ENCODE results near the gene IGLON5.

The IGLON5 gene

DNA sequence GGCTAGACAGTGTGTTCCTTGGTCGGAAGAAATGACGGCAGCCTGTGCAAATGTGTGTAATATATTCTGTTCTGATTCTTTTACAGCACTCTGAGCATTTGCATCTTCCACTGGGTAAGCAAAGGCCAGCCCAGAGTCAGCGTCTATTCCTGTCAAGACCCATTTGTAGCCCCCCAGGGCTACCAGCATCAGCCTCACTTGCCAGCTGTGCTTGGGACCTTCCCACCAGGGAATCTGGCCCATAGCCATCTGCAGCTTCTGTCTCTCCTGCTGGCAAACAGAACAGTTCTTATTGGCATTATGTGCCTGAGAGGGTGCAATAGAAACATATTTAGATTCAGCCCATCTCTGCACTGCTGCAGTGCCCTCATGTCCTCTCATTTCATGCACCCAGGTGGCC is 6.0 kb upstream of the IGLON5 start:
- no peak for FAIRE-seq
- TF ChIP-seq PAX5 (IDR thresholded peaks at IDR 0.05; ENCODE audit: insufficient read depth, low read length, severe bottlenecking) (no peak), SPI1 (IDR thresholded peaks at IDR 0.05; ENCODE audit: low read depth, low read length) (no peak), POLR2AphosphoS5 (IDR thresholded peaks at IDR 0.05; ENCODE audit: low read depth, low read length) (no peak), POU2F2 (IDR thresholded peaks at IDR 0.05; ENCODE audit: low read depth, low read length) (no peak), TAF1 (IDR thresholded peaks at IDR 0.05; ENCODE audit: low read depth, low read length) (no peak), POLR2A (IDR thresholded peaks at IDR 0.05; ENCODE audit: low read depth, low read length) (no peak)

DNA sequence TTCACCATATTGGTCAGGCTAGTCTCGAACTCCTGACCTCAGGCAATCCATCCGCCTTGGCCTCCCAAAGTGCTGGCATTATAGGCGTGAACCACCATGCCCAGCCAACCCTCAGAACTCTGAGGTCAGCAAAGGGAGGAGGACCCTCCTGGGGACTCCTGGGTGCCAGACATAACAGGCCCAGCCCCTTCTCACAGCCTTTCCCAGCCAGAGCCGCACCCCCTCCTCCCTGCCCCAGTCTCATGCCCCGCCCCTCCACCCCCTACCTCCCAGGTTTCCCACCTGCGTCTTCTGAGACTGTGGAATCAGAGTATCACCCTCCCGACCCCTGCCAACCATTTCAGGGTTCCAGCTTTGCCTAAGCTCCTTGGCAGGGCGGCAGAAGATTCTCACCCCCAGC is 5.2 kb downstream of the IGLON5 start:
- TF ChIP-seq PAX5 (IDR thresholded peaks at IDR 0.05; ENCODE audit: insufficient read depth, low read length, severe bottlenecking), result no peak
- TF ChIP-seq POLR2AphosphoS5 (IDR thresholded peaks at IDR 0.05; ENCODE audit: low read depth, low read length), result no peak
- TF ChIP-seq SPI1 (IDR thresholded peaks at IDR 0.05; ENCODE audit: low read depth, low read length), result no peak
- no peak for TF ChIP-seq TAF1 (IDR thresholded peaks at IDR 0.05; ENCODE audit: low read depth, low read length)
- no peak for TF ChIP-seq POU2F2 (IDR thresholded peaks at IDR 0.05; ENCODE audit: low read depth, low read length)
- no peak for TF ChIP-seq POLR2A (IDR thresholded peaks at IDR 0.05; ENCODE audit: low read depth, low read length)
- FAIRE-seq (no peak), DNase-seq (ENCODE audit: insufficient read length, low spot score) (no peak)

More for the DNA sequence above, 6.0 kb upstream of the IGLON5 start:
- DNase-seq (ENCODE audit: insufficient read length, low spot score), result no peak

GRCh38 chr19:51317376-51317775 is 5.9 kb downstream of the IGLON5 start:
- DNase-seq (ENCODE audit: insufficient read length, low spot score), result no peak
- no peak for FAIRE-seq
- TF ChIP-seq POU2F2 (IDR thresholded peaks at IDR 0.05; ENCODE audit: low read depth, low read length), result no peak
- TF ChIP-seq POLR2AphosphoS5 (IDR thresholded peaks at IDR 0.05; ENCODE audit: low read depth, low read length), result no peak
- no peak for TF ChIP-seq TAF1 (IDR thresholded peaks at IDR 0.05; ENCODE audit: low read depth, low read length)
- TF ChIP-seq POLR2A (IDR thresholded peaks at IDR 0.05; ENCODE audit: low read depth, low read length), result no peak
- TF ChIP-seq SPI1 (IDR thresholded peaks at IDR 0.05; ENCODE audit: low read depth, low read length), result no peak
- no peak for TF ChIP-seq PAX5 (IDR thresholded peaks at IDR 0.05; ENCODE audit: insufficient read depth, low read length, severe bottlenecking)

DNA sequence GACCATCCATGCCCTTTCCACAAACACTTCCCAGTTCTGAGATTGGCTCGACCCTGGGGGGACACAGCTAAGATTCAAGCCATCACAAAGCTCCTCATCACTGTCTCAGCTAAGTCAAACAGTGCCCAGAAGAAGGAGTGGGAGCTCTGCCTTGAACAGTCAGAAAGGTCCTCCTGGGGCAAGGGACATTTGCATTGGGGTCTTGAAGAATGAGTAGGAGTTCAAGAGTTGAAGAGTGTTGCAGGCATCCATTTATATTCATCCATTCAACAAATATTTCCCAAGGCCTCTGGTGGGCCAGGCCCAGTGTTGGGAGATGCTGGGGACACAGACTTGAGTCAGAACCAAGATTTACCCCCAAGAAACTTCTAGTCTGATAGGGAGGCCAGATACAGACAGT is 6.5 kb downstream of the IGLON5 start:
- TF ChIP-seq PAX5 (IDR thresholded peaks at IDR 0.05; ENCODE audit: insufficient read depth, low read length, severe bottlenecking) (no peak), SPI1 (IDR thresholded peaks at IDR 0.05; ENCODE audit: low read depth, low read length) (no peak), POLR2A (IDR thresholded peaks at IDR 0.05; ENCODE audit: low read depth, low read length) (no peak), POLR2AphosphoS5 (IDR thresholded peaks at IDR 0.05; ENCODE audit: low read depth, low read length) (no peak), POU2F2 (IDR thresholded peaks at IDR 0.05; ENCODE audit: low read depth, low read length) (no peak), TAF1 (IDR thresholded peaks at IDR 0.05; ENCODE audit: low read depth, low read length) (no peak)
- DNase-seq (ENCODE audit: insufficient read length, low spot score) (no peak), FAIRE-seq (no peak)

DNA sequence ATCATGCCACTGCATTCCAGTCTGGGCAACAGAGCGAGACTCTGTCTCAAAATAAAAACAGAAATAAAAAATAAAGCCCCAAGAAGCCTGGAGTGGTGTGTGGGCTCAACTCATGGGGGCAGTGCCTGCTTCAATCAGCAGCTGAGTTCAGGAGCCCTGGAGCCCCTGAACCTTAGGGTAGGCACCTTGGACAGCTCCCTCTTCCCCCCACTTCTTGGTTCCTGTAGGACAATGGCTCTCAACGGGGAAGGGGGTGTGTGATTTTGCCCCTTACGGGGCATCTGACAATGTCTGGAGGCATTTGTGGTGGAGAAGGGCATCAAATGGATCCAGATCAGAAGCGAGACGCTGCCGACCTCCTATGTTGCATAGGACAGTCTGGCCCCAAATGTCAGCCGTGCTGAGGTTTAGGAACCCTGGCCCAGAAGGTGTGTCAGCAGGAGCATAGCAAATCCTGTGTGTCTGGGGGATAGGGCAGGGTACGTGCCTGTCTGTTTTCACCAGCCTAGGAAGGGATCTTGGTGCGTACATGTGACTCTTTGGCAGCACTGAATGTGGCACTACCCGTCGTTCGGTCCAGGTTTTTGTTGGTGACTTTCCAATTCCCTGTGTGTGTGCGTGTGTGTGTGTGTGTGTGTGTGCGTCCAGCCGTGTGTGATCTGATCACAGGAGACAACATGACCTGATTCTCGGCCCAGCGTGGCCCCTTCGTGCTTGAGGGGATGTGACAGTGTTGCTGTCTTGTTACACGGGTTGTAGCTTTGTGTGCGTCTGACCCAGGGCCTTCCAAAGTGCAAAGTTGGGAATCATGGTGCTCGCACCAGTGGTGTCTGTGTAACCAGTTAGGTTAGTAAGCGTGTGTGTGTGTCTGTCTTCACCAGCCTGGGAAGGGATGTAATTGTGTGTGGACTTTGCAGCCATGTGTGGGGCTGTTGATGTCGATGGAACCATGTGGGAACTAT is 7.5 kb downstream of the IGLON5 start:
- no peak for TF ChIP-seq PAX5 (IDR thresholded peaks at IDR 0.05; ENCODE audit: insufficient read depth, low read length, severe bottlenecking)
- no peak for TF ChIP-seq TAF1 (IDR thresholded peaks at IDR 0.05; ENCODE audit: low read depth, low read length)
- no peak for TF ChIP-seq POLR2A (IDR thresholded peaks at IDR 0.05; ENCODE audit: low read depth, low read length)
- TF ChIP-seq POLR2AphosphoS5 (IDR thresholded peaks at IDR 0.05; ENCODE audit: low read depth, low read length), result no peak
- TF ChIP-seq POU2F2 (IDR thresholded peaks at IDR 0.05; ENCODE audit: low read depth, low read length), result no peak
- TF ChIP-seq SPI1 (IDR thresholded peaks at IDR 0.05; ENCODE audit: low read depth, low read length), result no peak
- FAIRE-seq (no peak), DNase-seq (ENCODE audit: insufficient read length, low spot score) (no peak)

GRCh38 chr19:51319649-51320279 is 8.3 kb downstream of the IGLON5 start:
- no peak for FAIRE-seq
- DNase-seq (ENCODE audit: insufficient read length, low spot score), result no peak
- no peak for TF ChIP-seq POLR2A (IDR thresholded peaks at IDR 0.05; ENCODE audit: low read depth, low read length)
- no peak for TF ChIP-seq POLR2AphosphoS5 (IDR thresholded peaks at IDR 0.05; ENCODE audit: low read depth, low read length)
- TF ChIP-seq POU2F2 (IDR thresholded peaks at IDR 0.05; ENCODE audit: low read depth, low read length), result no peak
- no peak for TF ChIP-seq SPI1 (IDR thresholded peaks at IDR 0.05; ENCODE audit: low read depth, low read length)
- no peak for TF ChIP-seq PAX5 (IDR thresholded peaks at IDR 0.05; ENCODE audit: insufficient read depth, low read length, severe bottlenecking)
- TF ChIP-seq TAF1 (IDR thresholded peaks at IDR 0.05; ENCODE audit: low read depth, low read length), result no peak

DNA sequence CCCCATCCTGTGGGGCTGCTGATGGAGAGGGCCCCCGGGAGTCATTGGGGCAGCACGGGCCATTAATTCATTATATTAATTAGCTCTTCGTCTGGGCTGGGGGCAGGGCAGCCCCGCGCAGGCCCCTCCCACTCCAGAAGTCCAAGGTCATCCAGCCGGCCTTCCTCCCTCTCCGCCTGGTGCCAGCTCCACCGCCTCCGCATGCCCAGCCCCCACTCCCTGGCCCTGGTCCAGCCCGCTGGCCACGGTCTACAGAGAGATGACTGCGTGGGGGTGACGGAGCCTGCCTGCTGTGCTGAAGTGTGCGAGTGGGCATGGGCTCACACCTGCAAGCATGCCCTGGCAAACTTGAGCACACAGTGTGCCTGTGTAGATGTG is 8.8 kb downstream of the IGLON5 start:
- no peak for DNase-seq (ENCODE audit: insufficient read length, low spot score)
- no peak for FAIRE-seq

DNA sequence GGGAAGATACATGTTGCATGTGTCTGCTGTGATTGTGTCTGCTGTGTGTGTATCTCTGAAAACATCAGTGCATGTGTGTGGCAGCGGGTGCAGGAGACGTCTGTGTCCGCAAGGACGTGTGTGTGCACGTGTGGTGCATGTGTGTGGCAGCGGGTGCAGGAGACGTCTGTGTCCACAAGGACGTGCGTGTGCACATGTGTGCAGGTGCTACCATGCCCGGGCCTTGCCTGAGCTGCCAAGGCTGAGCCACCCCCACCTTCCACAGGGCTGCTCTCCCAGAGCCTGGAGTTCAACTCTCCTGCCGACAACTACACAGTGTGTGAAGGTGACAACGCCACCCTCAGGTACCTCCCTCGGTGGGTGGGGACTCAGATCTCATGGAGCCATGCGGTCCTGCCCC is 10.4 kb downstream of the IGLON5 start:
- DNase-seq (ENCODE audit: insufficient read length, low spot score) (no peak), FAIRE-seq (no peak)
- no peak for TF ChIP-seq TAF1 (IDR thresholded peaks at IDR 0.05; ENCODE audit: low read depth, low read length)
- no peak for TF ChIP-seq POLR2A (IDR thresholded peaks at IDR 0.05; ENCODE audit: low read depth, low read length)

More for the DNA sequence above, 8.8 kb downstream of the IGLON5 start:
- TF ChIP-seq POLR2AphosphoS5 (IDR thresholded peaks at IDR 0.05; ENCODE audit: low read depth, low read length), result no peak
- no peak for TF ChIP-seq PAX5 (IDR thresholded peaks at IDR 0.05; ENCODE audit: insufficient read depth, low read length, severe bottlenecking)
- no peak for TF ChIP-seq POLR2A (IDR thresholded peaks at IDR 0.05; ENCODE audit: low read depth, low read length)
- no peak for TF ChIP-seq POU2F2 (IDR thresholded peaks at IDR 0.05; ENCODE audit: low read depth, low read length)
- TF ChIP-seq TAF1 (IDR thresholded peaks at IDR 0.05; ENCODE audit: low read depth, low read length), result no peak
- TF ChIP-seq SPI1 (IDR thresholded peaks at IDR 0.05; ENCODE audit: low read depth, low read length), result no peak

DNA sequence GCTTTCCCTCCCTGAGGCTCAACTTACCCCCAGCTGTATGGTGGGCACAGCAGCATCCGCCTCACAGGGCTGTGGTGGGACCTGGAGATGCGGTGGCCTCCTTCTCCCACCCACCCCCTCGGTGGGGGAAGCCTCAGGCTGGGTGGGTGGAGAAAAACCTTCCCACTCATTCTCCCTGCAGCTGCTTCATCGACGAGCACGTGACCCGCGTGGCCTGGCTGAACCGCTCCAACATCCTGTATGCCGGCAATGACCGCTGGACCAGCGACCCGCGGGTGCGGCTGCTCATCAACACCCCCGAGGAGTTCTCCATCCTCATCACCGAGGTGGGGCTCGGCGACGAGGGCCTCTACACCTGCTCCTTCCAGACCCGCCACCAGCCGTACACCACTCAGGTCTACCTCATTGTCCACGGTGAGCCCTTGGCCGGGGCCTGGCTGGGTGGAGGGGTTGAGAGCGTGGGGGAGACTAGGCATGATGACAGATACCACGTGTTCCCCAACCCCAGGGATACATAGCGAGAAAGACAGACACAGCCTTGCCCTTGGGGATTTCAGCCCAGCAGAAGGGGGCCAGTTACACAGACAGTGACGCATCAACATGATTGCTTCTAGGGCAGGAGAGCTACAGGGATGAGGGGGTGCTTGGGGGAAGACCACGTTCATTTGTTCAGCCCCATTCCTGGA is 12.2 kb downstream of the IGLON5 start:
- DNase-seq (ENCODE audit: insufficient read length, low spot score) (no peak), FAIRE-seq (no peak)
- TF ChIP-seq TAF1 (IDR thresholded peaks at IDR 0.05; ENCODE audit: low read depth, low read length) (no peak), PAX5 (IDR thresholded peaks at IDR 0.05; ENCODE audit: insufficient read depth, low read length, severe bottlenecking) (no peak), SPI1 (IDR thresholded peaks at IDR 0.05; ENCODE audit: low read depth, low read length) (no peak), POLR2AphosphoS5 (IDR thresholded peaks at IDR 0.05; ENCODE audit: low read depth, low read length) (no peak), POU2F2 (IDR thresholded peaks at IDR 0.05; ENCODE audit: low read depth, low read length) (no peak), POLR2A (IDR thresholded peaks at IDR 0.05; ENCODE audit: low read depth, low read length) (no peak)

All from GM12891 (cell line).